Measurements from ENCODE around the gene ALPG.

DNA sequence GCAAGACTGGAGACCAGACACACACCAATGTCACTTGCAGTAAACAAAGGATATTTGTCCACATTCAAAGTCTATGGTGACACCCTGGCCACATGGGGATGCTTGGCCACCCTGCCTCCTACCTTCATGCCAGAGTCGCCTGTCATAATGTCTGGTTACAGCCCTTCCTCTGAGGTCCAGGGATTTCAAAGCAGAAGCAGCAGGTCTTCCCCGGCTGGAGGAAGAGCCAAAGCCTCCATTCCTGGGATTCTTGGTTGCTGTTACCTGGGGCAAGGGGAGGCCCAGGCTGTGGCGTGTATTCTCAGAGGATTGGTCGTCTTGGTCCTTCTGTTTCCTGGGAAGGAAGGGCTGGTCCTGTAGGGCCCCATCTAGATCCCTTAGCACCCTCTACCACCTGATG is 30.4 kb upstream of the ALPG start:
- TF ChIP-seq, protein P1, sequence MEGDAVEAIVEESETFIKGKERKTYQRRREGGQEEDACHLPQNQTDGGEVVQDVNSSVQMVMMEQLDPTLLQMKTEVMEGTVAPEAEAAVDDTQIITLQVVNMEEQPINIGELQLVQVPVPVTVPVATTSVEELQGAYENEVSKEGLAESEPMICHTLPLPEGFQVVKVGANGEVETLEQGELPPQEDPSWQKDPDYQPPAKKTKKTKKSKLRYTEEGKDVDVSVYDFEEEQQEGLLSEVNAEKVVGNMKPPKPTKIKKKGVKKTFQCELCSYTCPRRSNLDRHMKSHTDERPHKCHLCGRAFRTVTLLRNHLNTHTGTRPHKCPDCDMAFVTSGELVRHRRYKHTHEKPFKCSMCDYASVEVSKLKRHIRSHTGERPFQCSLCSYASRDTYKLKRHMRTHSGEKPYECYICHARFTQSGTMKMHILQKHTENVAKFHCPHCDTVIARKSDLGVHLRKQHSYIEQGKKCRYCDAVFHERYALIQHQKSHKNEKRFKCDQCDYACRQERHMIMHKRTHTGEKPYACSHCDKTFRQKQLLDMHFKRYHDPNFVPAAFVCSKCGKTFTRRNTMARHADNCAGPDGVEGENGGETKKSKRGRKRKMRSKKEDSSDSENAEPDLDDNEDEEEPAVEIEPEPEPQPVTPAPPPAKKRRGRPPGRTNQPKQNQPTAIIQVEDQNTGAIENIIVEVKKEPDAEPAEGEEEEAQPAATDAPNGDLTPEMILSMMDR (IDR thresholded peaks at IDR 0.05; ENCODE audit: extremely low read depth in 1 of 2, insufficient read depth in 1 of 2, low read depth in 1 of 2, low read length in 2 of 2), result no peak
- no peak for TF ChIP-seq POLR2A (IDR thresholded peaks at IDR 0.05; ENCODE audit: low read depth, low read length)
- TF ChIP-seq, protein P2, sequence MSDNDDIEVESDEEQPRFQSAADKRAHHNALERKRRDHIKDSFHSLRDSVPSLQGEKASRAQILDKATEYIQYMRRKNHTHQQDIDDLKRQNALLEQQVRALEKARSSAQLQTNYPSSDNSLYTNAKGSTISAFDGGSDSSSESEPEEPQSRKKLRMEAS (IDR thresholded peaks at IDR 0.05; ENCODE audit: insufficient read depth, insufficient read length), result no peak
- no peak for TF ChIP-seq EZH2 (IDR thresholded peaks at IDR 0.05; ENCODE audit: borderline replicate concordance, low read depth, low read length, severe bottlenecking)
- no peak for TF ChIP-seq POLR2AphosphoS5 (IDR thresholded peaks at IDR 0.05; ENCODE audit: insufficient read depth, low read depth, low read length)
- TF ChIP-seq GATA2 (IDR thresholded peaks at IDR 0.05; ENCODE audit: insufficient read depth, insufficient read length, low read depth, low read length), result no peak
- TF ChIP-seq FOS (IDR thresholded peaks at IDR 0.05; ENCODE audit: borderline replicate concordance, insufficient read depth, low read length), result no peak

Data from endothelial cell of umbilical vein (primary cell).